Thoracic aorta (tissue), 2 donors: Measurements from ENCODE around the gene PHC2. TPM values are rescaled to one million over a fixed set of nuclear protein-coding genes. Genes with fewer than 3 reads are reported as not detected.

Source experiments
- ATAC-seq: fragments of 150-250 bp; one replicate; pipeline ENCODE4 v1.8.0; 2017; ENCODE audit warnings: low read depth; ENCODE audit not compliant: insufficient number of reproducible peaks, low FRiP score
- DNase-seq: peaks from one replicate; pipeline ENCODE4 v3.0.0-alpha.2; 2020; ENCODE audit warnings: low spot score
- H3K27ac ChIP-seq, 2 donors: fragments of 200-600 bp; sonication (generic); 1 replicate in 1 of 2; 2 replicates in 1 of 2; pipeline ENCODE4 v1.5.1; 2016; ENCODE audit warnings: mild to moderate bottlenecking in 2 of 2, moderate library complexity in 2 of 2
- H3K27me3 ChIP-seq: fragments of 200-600 bp; sonication (generic); replicated peaks from 2 replicates; pipeline ENCODE4 v1.6.0; 2016; ENCODE audit warnings: mild to moderate bottlenecking; ENCODE audit not compliant: insufficient read depth
- H3K36me3 ChIP-seq: fragments of 200-600 bp; sonication (generic); one replicate; pipeline ENCODE4 v1.5.1; 2016
- H3K4me1 ChIP-seq, 2 donors: fragments of 200-600 bp; sonication (generic); 1 replicate in 1 of 2; 2 replicates in 1 of 2; pipeline versions ENCODE4 v1.5.1 to v1.6.0; 2016; ENCODE audit warnings: low read depth in 2 of 2, mild to moderate bottlenecking in 1 of 2; ENCODE audit not compliant: control insufficient read depth in 1 of 2
- H3K4me3 ChIP-seq: fragments of 200-600 bp; sonication (generic); 2 replicates; pipeline ENCODE4 v1.5.1; 2016; ENCODE audit warnings: mild to moderate bottlenecking
- H3K9me3 ChIP-seq: fragments of 200-600 bp; sonication (generic); 2 replicates; pipeline ENCODE4 v1.5.1; 2016
- CTCF ChIP-seq: fragments of 200-600 bp; sonication (generic); IDR thresholded peaks from one replicate; pipeline ENCODE4 v1.5.1; 2019; ENCODE audit warnings: antibody characterized with exemption
- total RNA-seq, 2 donors: library from RNA; depleted of rRNA; stranded (reverse); fragments of >200 nt; gene quantifications; one replicate each; pipeline versions ENCODE4 v1.1.0 to v1.2.3, GENCODE V29; 2016

The PHC2 gene
- total RNA-seq, 2 donors from 2014 or later: 174 to 238 TPM

GRCh38 chr1:33387625-33388024 is 43.3 kb downstream of the PHC2 start:
- Histone ChIP-seq H3K4me3 (no peak overlapping the region), H3K4me1 (peaks cover 19 to 38% of the 10 kb centered on the region in 2 donors), H3K9me3 (no peaks in the 10 kb centered on the region), H3K36me3 (no peaks in the 10 kb centered on the region), H3K27me3 (no peaks in the 10 kb centered on the region), H3K27ac (no peak overlapping the region)
- TF ChIP-seq CTCF: no peak
- no peak for DNase-seq
- no peak for ATAC-seq

- H3K4me1 ChIP-seq: peaks cover 19 to 34% of the 10 kb centered on the region in 2 donors
- no peaks in the 10 kb centered on the region for H3K9me3 ChIP-seq
Measured at GRCh38 chr1:33385251-33385650, 45.6 kb downstream of the PHC2 start.

GRCh38 chr1:33384040-33384812 is 46.7 kb downstream of the PHC2 start:
- no peaks in the 10 kb centered on the region for H3K9me3 ChIP-seq
- ATAC-seq (no peak), DNase-seq (no peak)
- TF ChIP-seq CTCF: no peak
- no peaks in the 10 kb centered on the region for H3K27me3 ChIP-seq
- no peaks in the 10 kb centered on the region for H3K36me3 ChIP-seq
- H3K27ac ChIP-seq: no peak overlapping the region
- H3K4me3 ChIP-seq: no peak overlapping the region
- H3K4me1 ChIP-seq: peaks cover 13 to 24% of the 10 kb centered on the region in 2 donors

More at GRCh38 chr1:33385251-33385650, 45.6 kb downstream of the PHC2 start:
- H3K27ac ChIP-seq: no peak overlapping the region
- H3K36me3 ChIP-seq: no peaks in the 10 kb centered on the region
- no peak overlapping the region for H3K4me3 ChIP-seq
- no peak for TF ChIP-seq CTCF
- ATAC-seq: no peak
- DNase-seq: no peak
- no peaks in the 10 kb centered on the region for H3K27me3 ChIP-seq

- H3K9me3 ChIP-seq: no peaks in the 10 kb centered on the region
- DNase-seq (no peak), ATAC-seq (no peak)
- no peak overlapping the region for H3K27ac ChIP-seq
- peaks cover 13 to 16% of the 10 kb centered on the region in 2 donors for H3K4me1 ChIP-seq
- H3K27me3 ChIP-seq: no peaks in the 10 kb centered on the region
- TF ChIP-seq CTCF: no peak
- H3K4me3 ChIP-seq: no peak overlapping the region
- no peaks in the 10 kb centered on the region for H3K36me3 ChIP-seq
Measured at GRCh38 chr1:33383489-33383888, 47.4 kb downstream of the PHC2 start.

DNA sequence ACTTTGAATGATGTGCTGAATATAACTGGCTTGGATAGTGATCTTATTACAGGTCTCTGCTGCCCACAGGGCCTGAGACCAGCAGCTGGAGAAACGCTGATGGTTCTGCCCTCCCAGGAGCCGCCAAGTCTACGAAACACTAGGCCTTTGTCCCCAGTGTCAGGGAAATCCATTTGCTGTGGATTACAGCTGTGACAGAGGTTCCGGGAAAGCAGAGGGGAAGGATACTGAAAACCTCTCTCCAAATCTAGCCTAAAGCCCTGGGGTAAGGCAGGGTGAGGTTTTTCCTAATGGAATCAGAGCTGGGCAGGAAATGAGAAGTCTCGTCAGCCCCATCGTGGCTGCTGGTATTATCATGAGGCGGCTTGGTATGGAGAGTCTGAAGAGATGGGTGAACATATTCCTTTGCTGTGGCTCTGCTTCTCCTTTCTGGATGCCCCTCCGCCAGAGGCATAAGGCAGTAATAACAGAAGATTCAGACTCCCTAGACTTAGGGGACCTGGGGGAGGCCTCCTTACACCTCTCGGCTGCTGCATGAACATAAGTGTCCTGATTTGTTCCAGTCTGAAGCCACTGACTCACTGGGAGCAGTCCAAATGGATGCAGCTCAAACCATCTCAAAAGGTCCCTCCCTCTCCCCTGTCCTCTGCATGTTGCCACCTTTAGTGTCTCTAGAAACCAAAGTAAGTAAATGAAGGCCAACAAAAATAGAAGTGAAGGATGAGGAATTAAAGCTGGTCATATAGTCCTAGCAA is 48.1 kb downstream of the PHC2 start:
- ATAC-seq: no peak
- no peak for DNase-seq
- H3K4me1 ChIP-seq: peaks cover 13 to 15% of the 10 kb centered on the region in 2 donors
- no peaks in the 10 kb centered on the region for H3K27me3 ChIP-seq
- H3K27ac ChIP-seq: no peak overlapping the region
- H3K36me3 ChIP-seq: no peaks in the 10 kb centered on the region
- no peak for TF ChIP-seq CTCF
- no peaks in the 10 kb centered on the region for H3K9me3 ChIP-seq
- no peak overlapping the region for H3K4me3 ChIP-seq
